Fibroblast of upper back skin (primary cell): Measurements from ENCODE around the gene AGBL1.

ENCODE experiments used
- DNase-seq: peaks from one replicate; pipeline ENCODE4 v3.0.0-alpha.2; 2013

AGBL1 gene

GRCh38 chr15:87032295-87032694 is 952.6 kb downstream of the AGBL1 start:
- DNase-seq, result peak; percentile 43

GRCh38 chr15:87033056-87033455 is 953.4 kb downstream of the AGBL1 start:
- peak; percentile 20 for DNase-seq

- no peak for DNase-seq
Observed at GRCh38 chr15:87034886-87035285, 955.2 kb downstream of the AGBL1 start.

GRCh38 chr15:87038404-87038803 is 958.7 kb downstream of the AGBL1 start:
- DNase-seq, result peak; percentile 45

GRCh38 chr15:87042619-87043018 is 962.9 kb downstream of the AGBL1 start:
- DNase-seq, result peak; percentile 17

GRCh38 chr15:87045746-87046145 is 966.1 kb downstream of the AGBL1 start:
- no peak for DNase-seq

- DNase-seq, result no peak
Observed at GRCh38 chr15:87047203-87047965, 967.7 kb downstream of the AGBL1 start.
